Measurements from ENCODE around the gene TUBGCP4.

Gene TUBGCP4

DNA sequence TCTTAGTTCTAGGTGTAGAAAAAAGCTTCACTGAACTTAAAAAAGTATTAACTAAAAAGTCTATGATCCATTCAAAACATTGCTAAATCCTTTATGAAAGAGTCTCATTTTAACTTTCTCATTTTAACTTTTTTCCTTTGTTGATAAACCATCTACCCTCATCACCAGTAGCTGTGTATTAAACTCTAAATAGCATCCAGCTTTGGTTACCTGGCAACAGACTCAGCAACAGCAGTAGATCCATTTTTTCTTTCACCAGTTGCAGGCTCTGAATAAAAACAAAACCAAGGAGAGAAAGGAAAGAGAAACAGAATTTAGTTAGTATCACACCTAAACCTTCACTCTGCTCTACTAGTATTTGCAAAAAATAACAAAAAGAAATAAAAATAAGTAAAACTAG is 70.4 kb downstream of the TUBGCP4 start:
- TF ChIP-seq, protein P1, sequence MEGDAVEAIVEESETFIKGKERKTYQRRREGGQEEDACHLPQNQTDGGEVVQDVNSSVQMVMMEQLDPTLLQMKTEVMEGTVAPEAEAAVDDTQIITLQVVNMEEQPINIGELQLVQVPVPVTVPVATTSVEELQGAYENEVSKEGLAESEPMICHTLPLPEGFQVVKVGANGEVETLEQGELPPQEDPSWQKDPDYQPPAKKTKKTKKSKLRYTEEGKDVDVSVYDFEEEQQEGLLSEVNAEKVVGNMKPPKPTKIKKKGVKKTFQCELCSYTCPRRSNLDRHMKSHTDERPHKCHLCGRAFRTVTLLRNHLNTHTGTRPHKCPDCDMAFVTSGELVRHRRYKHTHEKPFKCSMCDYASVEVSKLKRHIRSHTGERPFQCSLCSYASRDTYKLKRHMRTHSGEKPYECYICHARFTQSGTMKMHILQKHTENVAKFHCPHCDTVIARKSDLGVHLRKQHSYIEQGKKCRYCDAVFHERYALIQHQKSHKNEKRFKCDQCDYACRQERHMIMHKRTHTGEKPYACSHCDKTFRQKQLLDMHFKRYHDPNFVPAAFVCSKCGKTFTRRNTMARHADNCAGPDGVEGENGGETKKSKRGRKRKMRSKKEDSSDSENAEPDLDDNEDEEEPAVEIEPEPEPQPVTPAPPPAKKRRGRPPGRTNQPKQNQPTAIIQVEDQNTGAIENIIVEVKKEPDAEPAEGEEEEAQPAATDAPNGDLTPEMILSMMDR (conservative IDR thresholded peaks at IDR 0.05; ENCODE audit: low read depth, low read length) = no peak
- Histone ChIP-seq H3K9ac (peak overlapping the region; percentile 36; the same call in 1 of the 2 replicates), H3K79me2 (ENCODE audit: insufficient read depth, low read depth) (no peaks in the 10 kb centered on the region), H3K4me1 (ENCODE audit: low read depth, poor library complexity, severe bottlenecking) (peaks cover 27% of the 10 kb centered on the region), H3K36me3 (ENCODE audit: insufficient read depth) (no peaks in the 10 kb centered on the region), H3K27me3 (ENCODE audit: insufficient read depth, low read depth) (no peaks in the 10 kb centered on the region), H3K27ac (peak overlapping the region; percentile 74), H3K4me3 (IDR thresholded peaks at IDR 0.05; ENCODE audit: insufficient read depth, low read depth, low read length) (no peak overlapping the region), H2AFZ (ENCODE audit: low read depth) (no peak overlapping the region), H3K4me2 (peak overlapping the region; percentile 11; the same call in 1 of the 2 replicates), H4K20me1 (ENCODE audit: insufficient read depth) (no peaks in the 10 kb centered on the region)

DNA sequence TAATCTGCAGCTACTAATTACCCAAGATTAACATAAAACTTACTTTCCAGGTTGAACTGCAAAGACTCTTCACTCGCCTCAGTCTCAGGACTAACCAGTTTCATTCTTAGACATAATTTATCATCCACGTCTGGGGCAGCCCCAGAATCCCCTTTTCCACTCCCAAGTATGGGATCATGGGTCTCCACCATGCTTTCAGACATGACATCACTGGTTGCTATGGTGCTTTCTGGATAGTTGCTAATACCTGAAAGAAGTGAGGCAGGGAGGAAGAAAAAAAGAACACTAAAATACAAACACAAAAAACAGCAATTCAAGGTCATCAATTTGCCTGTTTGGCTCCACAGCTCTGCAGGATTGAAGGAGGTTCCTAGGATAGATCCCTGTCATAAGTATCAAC is 75.4 kb downstream of the TUBGCP4 start:
- Histone ChIP-seq H4K20me1 (ENCODE audit: insufficient read depth) (no peaks in the 10 kb centered on the region), H3K4me3 (IDR thresholded peaks at IDR 0.05; ENCODE audit: insufficient read depth, low read depth, low read length) (no peak overlapping the region), H3K27me3 (ENCODE audit: insufficient read depth, low read depth) (no peaks in the 10 kb centered on the region), H3K79me2 (ENCODE audit: insufficient read depth, low read depth) (no peaks in the 10 kb centered on the region), H3K27ac (no peak overlapping the region), H3K9ac (no peak overlapping the region), H3K36me3 (ENCODE audit: insufficient read depth) (no peaks in the 10 kb centered on the region), H2AFZ (ENCODE audit: low read depth) (no peak overlapping the region), H3K4me1 (ENCODE audit: low read depth, poor library complexity, severe bottlenecking) (peaks cover 11% of the 10 kb centered on the region), H3K4me2 (no peak overlapping the region)
- TF ChIP-seq, protein P1 (conservative IDR thresholded peaks at IDR 0.05; ENCODE audit: low read depth, low read length) = no peak

DNA sequence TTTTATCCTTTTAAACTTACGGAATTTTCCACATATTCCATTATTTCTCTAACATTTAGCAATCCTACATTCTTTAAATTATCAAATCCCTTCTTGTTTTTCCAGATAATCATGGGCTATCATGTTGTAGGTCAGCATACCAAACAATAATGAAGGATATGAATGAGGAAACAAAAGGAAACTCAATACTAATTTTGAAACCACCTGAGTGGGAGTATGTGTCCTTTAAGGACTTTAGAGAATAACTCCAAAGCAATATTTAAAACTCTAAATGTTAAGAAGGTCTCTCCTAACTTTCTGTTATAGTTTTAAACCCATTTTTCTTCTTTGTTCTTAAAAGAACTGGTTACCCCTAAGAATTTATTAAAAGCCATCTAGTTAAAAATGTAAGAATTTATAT is 79.1 kb downstream of the TUBGCP4 start:
- TF ChIP-seq, protein P1 (conservative IDR thresholded peaks at IDR 0.05; ENCODE audit: low read depth, low read length) = no peak
- H2AFZ ChIP-seq (ENCODE audit: low read depth) = no peak overlapping the region
- H3K79me2 ChIP-seq (ENCODE audit: insufficient read depth, low read depth) = no peaks in the 10 kb centered on the region
- no peak overlapping the region for H3K27ac ChIP-seq
- H3K9ac ChIP-seq = no peak overlapping the region
- no peak overlapping the region for H3K4me3 ChIP-seq (IDR thresholded peaks at IDR 0.05; ENCODE audit: insufficient read depth, low read depth, low read length)
- no peak overlapping the region for H3K4me2 ChIP-seq
- H3K27me3 ChIP-seq (ENCODE audit: insufficient read depth, low read depth) = no peaks in the 10 kb centered on the region
- H3K4me1 ChIP-seq (ENCODE audit: low read depth, poor library complexity, severe bottlenecking) = no peaks in the 10 kb centered on the region
- no peaks in the 10 kb centered on the region for H4K20me1 ChIP-seq (ENCODE audit: insufficient read depth)
- H3K36me3 ChIP-seq (ENCODE audit: insufficient read depth) = no peaks in the 10 kb centered on the region

Data from KMS-11 (cell line).